GM12891 (cell line): ENCODE measurements around the gene PANK3.

ENCODE experiments used
- POLR2A ChIP-seq: IDR thresholded peaks from 2 replicates; pipeline ENCODE4 v1.6.1; 2011; ENCODE audit warnings: low read depth, low read length, control low read depth
- POLR2AphosphoS5 ChIP-seq: IDR thresholded peaks from 2 replicates; pipeline ENCODE4 v1.6.1; 2011; ENCODE audit warnings: low read depth, low read length, control low read depth
- SPI1 ChIP-seq: IDR thresholded peaks from 2 replicates; pipeline ENCODE4 v1.6.1; 2011; ENCODE audit warnings: low read depth, low read length, control low read depth

GRCh38 chr5:168531191-168531590 is 48.0 kb downstream of the PANK3 start:
- no peak for TF ChIP-seq POLR2A
- no peak for TF ChIP-seq POLR2AphosphoS5
- TF ChIP-seq SPI1, result no peak
